HEK293 (cell line): ENCODE data around the gene ANKH.
A peak's percentile ranks its signal among the peaks of the same experiment; 100 is the strongest.

Experiments used
- CTCF ChIA-PET: fragments of 350-600 bp; formaldehyde crosslinking; extraction: SDS; loops from one replicate; lab custom pipeline; 2021; ENCODE audit warnings: antibody characterized with exemption; lab: Yijun Ruan, JAX
- POLR2A ChIA-PET: fragments of 300-600 bp; formaldehyde crosslinking; extraction: SDS; loops from one replicate; lab custom pipeline; 2020; ENCODE audit warnings: antibody characterized with exemption, inconsistent platforms; lab: Yijun Ruan, JAX
- H3K27ac ChIP-seq: fragments of 200-500 bp; sonication (Bioruptor generic); 2 replicates; pipeline ENCODE4 v1.5.1; 2014; ENCODE audit warnings: low read depth, low read length, control low read depth, inconsistent platforms; ENCODE audit errors: extremely low read depth
- H3K36me3 ChIP-seq, 2 experiments: fragments of 200-500 bp in 1 of 2; sonication (Bioruptor generic) in 1 of 2; 1 replicate in 1 of 2; 2 replicates in 1 of 2; pipeline ENCODE4 v1.5.1; 2014 to 2017; ENCODE audit warnings: inconsistent platforms in 2 of 2, low read length in 2 of 2; ENCODE audit not compliant: control insufficient read depth in 2 of 2, insufficient read depth in 1 of 2
- H3K4me1 ChIP-seq: fragments of 200-500 bp; sonication (Bioruptor generic); 2 replicates; pipeline ENCODE4 v1.5.1; 2014; ENCODE audit warnings: mild to moderate bottlenecking, low read length, inconsistent platforms; ENCODE audit not compliant: control insufficient read depth, insufficient read depth
- H3K4me3 ChIP-seq: 2 replicates; pipeline ENCODE4 v1.5.1; 2011; ENCODE audit warnings: low read depth, mild to moderate bottlenecking, control low read depth, low read length, moderate library complexity
- H3K9me3 ChIP-seq: fragments of 200-500 bp; sonication (Bioruptor generic); 2 replicates; pipeline ENCODE4 v1.5.1; 2014; ENCODE audit warnings: low read depth, low read length, inconsistent platforms; ENCODE audit not compliant: control insufficient read depth, insufficient read depth
- AEBP2 ChIP-seq: fragments of 450-650 bp; formaldehyde crosslinking; IDR thresholded peaks from 2 replicates; pipeline ENCODE4 v1.5.1; 2016; ENCODE audit warnings: missing biosample characterization, missing genetic modification characterization, borderline replicate concordance
- ATF2 ChIP-seq: fragments of 450-650 bp; formaldehyde crosslinking; IDR thresholded peaks from 2 replicates; pipeline ENCODE4 v1.5.1; 2016; ENCODE audit warnings: missing biosample characterization, missing genetic modification characterization, low read depth
- BCL11A ChIP-seq: fragments of 450-650 bp; formaldehyde crosslinking; IDR thresholded peaks from 2 replicates; pipeline ENCODE4 v1.5.1; 2016; ENCODE audit warnings: low read depth, missing biosample characterization, missing genetic modification characterization
- EGR2 ChIP-seq: fragments of 450-650 bp; formaldehyde crosslinking; IDR thresholded peaks from 2 replicates; pipeline ENCODE4 v1.5.1; 2016; ENCODE audit warnings: low read depth, missing biosample characterization, missing genetic modification characterization
- OVOL3 ChIP-seq: fragments of 450-650 bp; formaldehyde crosslinking; IDR thresholded peaks from 2 replicates; pipeline ENCODE4 v1.5.1; 2016; ENCODE audit warnings: missing biosample characterization, missing genetic modification characterization
- SCRT1 ChIP-seq: fragments of 450-650 bp; formaldehyde crosslinking; IDR thresholded peaks from 2 replicates; pipeline ENCODE4 v1.5.1; 2016; ENCODE audit warnings: missing biosample characterization, missing genetic modification characterization, borderline replicate concordance
- SCRT2 ChIP-seq: fragments of 450-650 bp; formaldehyde crosslinking; IDR thresholded peaks from 2 replicates; pipeline ENCODE4 v1.5.1; 2016; ENCODE audit warnings: missing biosample characterization, missing genetic modification characterization
- ZFHX2 ChIP-seq: fragments of 450-650 bp; formaldehyde crosslinking; conservative IDR thresholded peaks from 2 replicates; pipeline ENCODE4 v1.5.1; 2016; ENCODE audit warnings: missing biosample characterization, missing genetic modification characterization
- ZNF184 ChIP-seq: fragments of 450-650 bp; IDR thresholded peaks from 2 replicates; pipeline ENCODE4 v1.5.1; 2018; ENCODE audit warnings: missing biosample characterization, mild to moderate bottlenecking, missing genetic modification characterization
- ZNF19 ChIP-seq: fragments of 450-650 bp; formaldehyde crosslinking; IDR thresholded peaks from 2 replicates; pipeline ENCODE4; 2016; ENCODE audit warnings: missing biosample characterization, missing genetic modification characterization, low read depth
- ZNF223 ChIP-seq: fragments of 450-650 bp; formaldehyde crosslinking; IDR thresholded peaks from 2 replicates; pipeline ENCODE4 v1.5.1; 2016; ENCODE audit warnings: missing biosample characterization, missing genetic modification characterization
- ZNF501 ChIP-seq: fragments of 450-650 bp; formaldehyde crosslinking; IDR thresholded peaks from 2 replicates; pipeline ENCODE4 v1.5.1; 2016; ENCODE audit warnings: missing biosample characterization, missing genetic modification characterization
- ZNF514 ChIP-seq: fragments of 450-650 bp; formaldehyde crosslinking; IDR thresholded peaks from 2 replicates; pipeline ENCODE4 v1.5.1; 2016; ENCODE audit warnings: missing biosample characterization, missing genetic modification characterization
- ZNF548 ChIP-seq: fragments of 450-650 bp; formaldehyde crosslinking; IDR thresholded peaks from 2 replicates; pipeline ENCODE4 v1.5.1; 2016; ENCODE audit warnings: missing biosample characterization, missing genetic modification characterization
- ZNF639 ChIP-seq: fragments of 450-650 bp; formaldehyde crosslinking; IDR thresholded peaks from 2 replicates; pipeline ENCODE4 v1.5.1; 2016; ENCODE audit warnings: missing biosample characterization, missing genetic modification characterization
- ZNF654 ChIP-seq: fragments of 450-650 bp; formaldehyde crosslinking; IDR thresholded peaks from 2 replicates; pipeline ENCODE4 v1.5.1; 2016; ENCODE audit warnings: low read depth, missing biosample characterization, missing genetic modification characterization
- ZNF660 ChIP-seq: fragments of 450-650 bp; IDR thresholded peaks from 2 replicates; pipeline ENCODE4 v1.5.1; 2018; ENCODE audit warnings: missing biosample characterization, mild to moderate bottlenecking, missing genetic modification characterization
- ZNF701 ChIP-seq: fragments of 450-650 bp; formaldehyde crosslinking; IDR thresholded peaks from 2 replicates; pipeline ENCODE4 v1.5.1; 2016; ENCODE audit warnings: missing biosample characterization, missing genetic modification characterization
- ZNF830 ChIP-seq: fragments of 450-650 bp; IDR thresholded peaks from 2 replicates; pipeline ENCODE4 v1.5.0; 2018; ENCODE audit warnings: missing biosample characterization, missing genetic modification characterization, low read depth, mild to moderate bottlenecking, moderate library complexity

ANKH gene

DNA sequence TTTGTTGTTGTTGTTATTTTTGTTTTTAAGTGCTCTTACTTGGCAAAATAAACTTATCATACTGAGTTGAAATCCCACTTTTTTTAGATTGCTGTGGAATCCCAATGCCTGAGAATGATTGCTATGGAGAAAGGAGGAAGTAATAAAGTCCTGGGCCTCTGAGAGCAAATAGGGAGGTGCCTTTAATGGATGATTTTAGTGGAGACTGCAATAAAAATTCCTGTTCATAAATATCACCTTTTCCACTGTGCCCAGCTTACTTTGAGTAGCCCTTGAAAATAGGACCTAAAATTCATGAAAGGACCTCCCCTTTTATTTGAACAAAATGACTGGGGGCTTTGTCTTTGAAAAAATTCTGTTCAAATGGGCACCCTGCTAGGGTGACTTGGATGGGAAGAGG, 21.8 kb upstream of the ANKH start (continued):
- no peak for TF ChIP-seq AEBP2 (tag by site-specific recombination)
- TF ChIP-seq ZNF223 = no peak

GRCh38 chr5:14890846-14891245, 19.3 kb upstream of the ANKH start:
- H3K4me3 ChIP-seq = no peak overlapping the region
- CTCF ChIA-PET = no interaction called here
- no peaks in the 10 kb centered on the region for H3K4me1 ChIP-seq
- no peaks in the 10 kb centered on the region for H3K36me3 ChIP-seq
- no peaks in the 10 kb centered on the region for H3K9me3 ChIP-seq
- no peak overlapping the region for H3K27ac ChIP-seq
- POLR2A ChIA-PET = interaction anchor here (0.7 kb wide), 2 partner anchors 40 to 653 kb away, joined by 3 to 7 read pairs; no protein-coding TSS in a partner anchor
- TF ChIP-seq ZNF660 (tag by site-specific recombination) (no peak), ZNF514 (tag by site-specific recombination) (no peak), BCL11A (tag by site-specific recombination) (no peak), ZNF548 (tag by site-specific recombination) (no peak)

DNA sequence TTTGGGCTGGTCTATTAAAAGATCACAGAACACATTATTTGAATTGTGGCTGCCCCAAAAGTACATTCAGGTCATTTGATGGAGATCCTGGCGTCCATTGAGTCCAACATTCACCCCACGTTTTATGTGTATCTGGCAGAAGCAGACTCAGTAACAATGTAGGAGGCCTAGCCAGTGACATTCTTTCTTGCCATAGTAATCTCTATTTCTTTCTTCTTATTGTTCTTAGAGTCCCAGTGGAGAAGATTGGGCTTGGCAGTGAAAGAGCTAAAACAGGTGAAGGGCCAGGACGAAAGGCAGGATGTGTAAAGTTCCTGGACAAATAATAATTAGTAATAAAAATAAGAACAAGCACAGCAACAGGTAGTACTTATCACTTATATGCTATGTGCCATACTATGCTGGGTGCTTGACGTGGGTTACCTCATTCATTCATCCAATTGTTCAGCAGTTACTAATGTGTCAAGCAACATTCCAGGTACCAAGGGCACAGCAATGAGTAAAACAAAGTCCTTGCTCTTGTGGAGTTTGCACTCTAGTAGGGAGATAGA, 12.6 kb upstream of the ANKH start:
- H3K9me3 ChIP-seq = no peaks in the 10 kb centered on the region
- no peak overlapping the region for H3K4me3 ChIP-seq
- TF ChIP-seq SCRT1 = peak; percentile 59; the same call in 1 of the 2 replicates
- TF ChIP-seq ZNF830 (tag by site-specific recombination) = no peak
- peak; percentile 73 for TF ChIP-seq SCRT2 (tag by site-specific recombination)
- POLR2A ChIA-PET = no interaction called here
- CTCF ChIA-PET = no interaction called here
- H3K36me3 ChIP-seq = no peaks in the 10 kb centered on the region
- H3K27ac ChIP-seq = no peak overlapping the region
- no peaks in the 10 kb centered on the region for H3K4me1 ChIP-seq

GRCh38 chr5:14882658-14883580, 11.3 kb upstream of the ANKH start:
- no peaks in the 10 kb centered on the region for H3K4me1 ChIP-seq
- H3K36me3 ChIP-seq = no peaks in the 10 kb centered on the region
- POLR2A ChIA-PET = no interaction called here
- H3K9me3 ChIP-seq = no peaks in the 10 kb centered on the region
- CTCF ChIA-PET = no interaction called here
- H3K4me3 ChIP-seq = no peak overlapping the region
- peak; percentile 70 for TF ChIP-seq ZFHX2
- TF ChIP-seq EGR2 = peak; percentile 55
- 0 out of 2 replicates have a peak, but pooled peaks have one; percentile 56 for TF ChIP-seq SCRT1
- no peak for TF ChIP-seq ZNF639 (tag by site-specific recombination)
- TF ChIP-seq SCRT2 (tag by site-specific recombination) = 0 out of 2 replicates have a peak, but pooled peaks have one; percentile 17
- TF ChIP-seq, all 188 proteins: peak for 4
- no peak overlapping the region for H3K27ac ChIP-seq

DNA sequence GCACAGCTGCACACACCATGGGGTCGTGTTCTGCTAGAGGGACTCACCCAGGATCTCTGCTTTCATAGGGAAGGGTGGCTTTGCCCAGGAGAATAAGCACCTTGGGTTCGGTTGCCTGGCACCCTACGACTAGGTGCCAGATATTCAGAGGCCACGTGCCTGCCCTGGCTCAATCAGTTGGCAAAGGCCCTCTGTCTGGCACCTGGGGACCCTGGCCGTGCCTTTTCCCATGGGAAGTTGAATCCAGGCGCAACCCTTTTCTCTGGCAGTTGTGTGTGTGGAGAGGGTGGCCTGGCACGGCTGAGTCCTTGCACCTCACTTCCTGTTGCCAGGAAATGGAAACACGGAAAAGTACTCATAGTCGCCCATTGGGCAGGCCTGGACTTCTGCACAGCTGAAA, 10.2 kb upstream of the ANKH start:
- Histone ChIP-seq H3K4me1 (no peaks in the 10 kb centered on the region), H3K27ac (no peak overlapping the region), H3K36me3 (no peaks in the 10 kb centered on the region), H3K9me3 (no peaks in the 10 kb centered on the region), H3K4me3 (no peak overlapping the region)
- TF ChIP-seq ZNF654 (tag by site-specific recombination) (no peak), ZNF701 (tag by site-specific recombination) (no peak), ZNF19 (tag by site-specific recombination) (no peak), ZNF501 (tag by site-specific recombination) (no peak), ZNF184 (tag by site-specific recombination) (no peak), ATF2 (tag by site-specific recombination) (no peak), OVOL3 (no peak)
- POLR2A ChIA-PET = no interaction called here
- CTCF ChIA-PET = no interaction called here
